ENCODE measurements around the gene SNX13.

GRCh38 chr7:17898111-17898510 lies 42.2 kb downstream of the SNX13 start:
- TF ChIP-seq MAX (IDR thresholded peaks at IDR 0.05; ENCODE audit: low read depth) (no peak), SIN3A (IDR thresholded peaks at IDR 0.05; ENCODE audit: borderline replicate concordance, low read depth, low read length) (no peak), CTCF (IDR thresholded peaks at IDR 0.05) (no peak), RXRA (IDR thresholded peaks at IDR 0.05; ENCODE audit: borderline replicate concordance, low read depth) (no peak), RAD21 (IDR thresholded peaks at IDR 0.05; ENCODE audit: low read length) (no peak), CHD2 (IDR thresholded peaks at IDR 0.05; ENCODE audit: low read length, partially characterized antibody) (no peak), FOXJ3 (CRISPR knock-in tag; IDR thresholded peaks at IDR 0.05) (no peak), IRF3 (IDR thresholded peaks at IDR 0.05; ENCODE audit: low read depth, low read length) (no peak), JUND (IDR thresholded peaks at IDR 0.05) (no peak), EP300 (IDR thresholded peaks at IDR 0.05; ENCODE audit: borderline replicate concordance in 1 of 2, low read depth in 1 of 2, low read length in 1 of 2) (no peak)
